ENCODE data around the gene ZBTB39.
"Not testable (repeated sequence)": the region's sequence is repeated elsewhere in the genome, so short reads cannot be mapped to it uniquely, and the experiment has no call there.

Gene ZBTB39

GRCh38 chr12:57027011-57027804 is 20.9 kb upstream of the ZBTB39 start:
- no peaks in the 10 kb centered on the region for H3K79me2 ChIP-seq (ENCODE audit: insufficient read depth, low read length)
- H3K4me2 ChIP-seq (ENCODE audit: low read depth, low read length, poor library complexity, severe bottlenecking): no peak overlapping the region
- H3K9me2 ChIP-seq (replicated peaks; ENCODE audit: insufficient read depth, low read length): no peaks in the 10 kb centered on the region
- H3K9me3 ChIP-seq (ENCODE audit: insufficient read depth, low read length): no peaks in the 10 kb centered on the region
- no peak for TF ChIP-seq EZH2phosphoT487 (conservative IDR thresholded peaks at IDR 0.05; ENCODE audit: low read length)
- no peak for TF ChIP-seq CTCF (IDR thresholded peaks at IDR 0.05; ENCODE audit: insufficient read depth, low read length, poor library complexity, severe bottlenecking)
- no peak overlapping the region for H3K9ac ChIP-seq (ENCODE audit: low read length)
- no peaks in the 10 kb centered on the region for H4K20me1 ChIP-seq (ENCODE audit: low read depth, low read length)
- no peak overlapping the region for H3K4me3 ChIP-seq (ENCODE audit: insufficient read depth, low read length, poor library complexity, severe bottlenecking)
- no peak overlapping the region for H2AFZ ChIP-seq (ENCODE audit: low read depth, low read length, severe bottlenecking)
- H3F3A ChIP-seq (ENCODE audit: insufficient read depth): no peaks in the 10 kb centered on the region
- H3K27ac ChIP-seq (ENCODE audit: low read depth, low read length): no peak overlapping the region
- no peaks in the 10 kb centered on the region for H3K27me3 ChIP-seq (ENCODE audit: low read length)
- no peaks in the 10 kb centered on the region for H3K36me3 ChIP-seq (ENCODE audit: low read length)

GRCh38 chr12:57025196-57025595 is 18.9 kb upstream of the ZBTB39 start:
- H4K20me1 ChIP-seq (ENCODE audit: low read depth, low read length): no peaks in the 10 kb centered on the region
- H3K9me3 ChIP-seq (ENCODE audit: insufficient read depth, low read length): no peaks in the 10 kb centered on the region
- no peak for TF ChIP-seq CTCF (IDR thresholded peaks at IDR 0.05; ENCODE audit: insufficient read depth, low read length, poor library complexity, severe bottlenecking)
- no peak for TF ChIP-seq EZH2phosphoT487 (conservative IDR thresholded peaks at IDR 0.05; ENCODE audit: low read length)
- no peak overlapping the region for H3K4me3 ChIP-seq (ENCODE audit: insufficient read depth, low read length, poor library complexity, severe bottlenecking)
- no peak overlapping the region for H3K9ac ChIP-seq (ENCODE audit: low read length)
- no peaks in the 10 kb centered on the region for H3K9me2 ChIP-seq (replicated peaks; ENCODE audit: insufficient read depth, low read length)
- H3K36me3 ChIP-seq (ENCODE audit: low read length): no peaks in the 10 kb centered on the region
- H3K27me3 ChIP-seq (ENCODE audit: low read length): no peaks in the 10 kb centered on the region
- no peaks in the 10 kb centered on the region for H3K79me2 ChIP-seq (ENCODE audit: insufficient read depth, low read length)
- H2AFZ ChIP-seq (ENCODE audit: low read depth, low read length, severe bottlenecking): no peak overlapping the region
- H3K4me2 ChIP-seq (ENCODE audit: low read depth, low read length, poor library complexity, severe bottlenecking): no peak overlapping the region
- H3F3A ChIP-seq (ENCODE audit: insufficient read depth): no peaks in the 10 kb centered on the region
- H3K27ac ChIP-seq (ENCODE audit: low read depth, low read length): no peak overlapping the region

GRCh38 chr12:57022324-57022723 is 16.0 kb upstream of the ZBTB39 start:
- not testable (repeated sequence) for H3F3A ChIP-seq (ENCODE audit: insufficient read depth); H3K4me3 ChIP-seq (ENCODE audit: insufficient read depth, low read length, poor library complexity, severe bottlenecking); H4K20me1 ChIP-seq (ENCODE audit: low read depth, low read length); H3K36me3 ChIP-seq (ENCODE audit: low read length); H3K27me3 ChIP-seq (ENCODE audit: low read length); H3K4me2 ChIP-seq (ENCODE audit: low read depth, low read length, poor library complexity, severe bottlenecking); H3K27ac ChIP-seq (ENCODE audit: low read depth, low read length); H3K9ac ChIP-seq (ENCODE audit: low read length); H2AFZ ChIP-seq (ENCODE audit: low read depth, low read length, severe bottlenecking); H3K79me2 ChIP-seq (ENCODE audit: insufficient read depth, low read length); H3K9me2 ChIP-seq (replicated peaks; ENCODE audit: insufficient read depth, low read length); H3K9me3 ChIP-seq (ENCODE audit: insufficient read depth, low read length)

GRCh38 chr12:57019983-57020719 is 13.8 kb upstream of the ZBTB39 start:
- no peaks in the 10 kb centered on the region for H3K9me2 ChIP-seq (replicated peaks; ENCODE audit: insufficient read depth, low read length)
- no peak overlapping the region for H3K4me3 ChIP-seq (ENCODE audit: insufficient read depth, low read length, poor library complexity, severe bottlenecking)
- H2AFZ ChIP-seq (ENCODE audit: low read depth, low read length, severe bottlenecking): no peak overlapping the region
- no peaks in the 10 kb centered on the region for H4K20me1 ChIP-seq (ENCODE audit: low read depth, low read length)
- no peak overlapping the region for H3K27ac ChIP-seq (ENCODE audit: low read depth, low read length)
- H3K9me3 ChIP-seq (ENCODE audit: insufficient read depth, low read length): no peaks in the 10 kb centered on the region
- no peak overlapping the region for H3K9ac ChIP-seq (ENCODE audit: low read length)
- no peaks in the 10 kb centered on the region for H3K79me2 ChIP-seq (ENCODE audit: insufficient read depth, low read length)
- no peaks in the 10 kb centered on the region for H3K27me3 ChIP-seq (ENCODE audit: low read length)
- no peaks in the 10 kb centered on the region for H3F3A ChIP-seq (ENCODE audit: insufficient read depth)
- TF ChIP-seq EZH2phosphoT487 (conservative IDR thresholded peaks at IDR 0.05; ENCODE audit: low read length) (no peak), CTCF (IDR thresholded peaks at IDR 0.05; ENCODE audit: insufficient read depth, low read length, poor library complexity, severe bottlenecking) (no peak)
- no peak overlapping the region for H3K4me2 ChIP-seq (ENCODE audit: low read depth, low read length, poor library complexity, severe bottlenecking)
- H3K36me3 ChIP-seq (ENCODE audit: low read length): no peaks in the 10 kb centered on the region
